HepG2 (cell line): Measurements from ENCODE around the gene SLC25A25. TPM values are rescaled to one million over a fixed set of nuclear protein-coding genes. Genes with fewer than 3 reads are reported as not detected.

Source experiments
- ADNP ChIP-seq: sonication (generic); formaldehyde crosslinking; IDR thresholded peaks from 2 replicates; pipeline ENCODE4 v1.4.0; 2020; ENCODE audit warnings: missing genetic modification reagents
- ATRX ChIP-seq: sonication (generic); formaldehyde crosslinking; IDR thresholded peaks from 2 replicates; pipeline ENCODE4 v1.4.0; 2020; ENCODE audit warnings: missing genetic modification reagents, borderline replicate concordance
- BCLAF1 ChIP-seq: fragments of 450-650 bp; IDR thresholded peaks from 2 replicates; pipeline ENCODE4 v1.6.1; 2017; ENCODE audit warnings: mild to moderate bottlenecking
- CREB1 ChIP-seq, 2 experiments: fragments of 450-650 bp in 1 of 2; IDR thresholded peaks; 2 replicates each; pipeline ENCODE4 v1.6.1; 2016 to 2017; ENCODE audit warnings: control low read depth in 1 of 2, mild to moderate bottlenecking in 1 of 2, missing compliant biosample characterization in 1 of 2, missing genetic modification characterization in 1 of 2
- JUND ChIP-seq: sonication (generic); formaldehyde crosslinking; IDR thresholded peaks from 2 replicates; pipeline ENCODE4 v1.8.0; 2022; ENCODE audit warnings: mild to moderate bottlenecking, missing genetic modification reagents
- KMT2A ChIP-seq: sonication (generic); formaldehyde crosslinking; IDR thresholded peaks from 2 replicates; pipeline ENCODE4 v1.4.0; 2020; ENCODE audit warnings: missing genetic modification reagents
- ONECUT2 ChIP-seq: sonication (generic); formaldehyde crosslinking; IDR thresholded peaks from 2 replicates; pipeline ENCODE4 v1.4.0; 2020; ENCODE audit warnings: missing genetic modification reagents
- POLR2G ChIP-seq: fragments of 200-400 bp; formaldehyde crosslinking; IDR thresholded peaks from 2 replicates; pipeline ENCODE4 v1.6.1; 2018; ENCODE audit warnings: mild to moderate bottlenecking, low read depth, low read length, moderate library complexity
- TRAFD1 ChIP-seq: sonication (generic); formaldehyde crosslinking; IDR thresholded peaks from 2 replicates; pipeline ENCODE4 v1.5.1; 2020; ENCODE audit warnings: missing genetic modification reagents, mild to moderate bottlenecking, borderline replicate concordance
- ZNF124 ChIP-seq: sonication (generic); formaldehyde crosslinking; IDR thresholded peaks from 2 replicates; pipeline ENCODE4 v1.4.0; 2020; ENCODE audit warnings: missing genetic modification reagents
- ZNF160 ChIP-seq: sonication (generic); formaldehyde crosslinking; IDR thresholded peaks from 2 replicates; pipeline ENCODE4 v1.8.0; 2022; ENCODE audit warnings: mild to moderate bottlenecking, inconsistent platforms, missing genetic modification reagents
- ZNF230 ChIP-seq: sonication (generic); formaldehyde crosslinking; IDR thresholded peaks from 2 replicates; pipeline ENCODE4 v1.4.0; 2020; ENCODE audit warnings: mild to moderate bottlenecking, missing genetic modification reagents
- ZNF546 ChIP-seq: sonication (generic); formaldehyde crosslinking; conservative IDR thresholded peaks from 2 replicates; pipeline ENCODE4 v1.8.1; 2023; ENCODE audit warnings: mild to moderate bottlenecking, missing genetic modification reagents
- ZNF552 ChIP-seq: sonication (generic); formaldehyde crosslinking; IDR thresholded peaks from 2 replicates; pipeline ENCODE4 v1.9.0; 2022; ENCODE audit warnings: missing genetic modification reagents, mild to moderate bottlenecking, borderline replicate concordance
- ZNF616 ChIP-seq: sonication (generic); formaldehyde crosslinking; IDR thresholded peaks from 2 replicates; pipeline ENCODE4 v1.5.0; 2020; ENCODE audit warnings: low read depth, mild to moderate bottlenecking, missing genetic modification reagents
- polyA plus RNA-seq, 8 experiments: library from polyadenylated mRNA; depleted of rRNA in 3 of 8; stranded (reverse) in 7 of 8; unstranded in 1 of 8; fragments of >200 nt; fragmentation: Illumina TruSeq in 4 of 8; extraction: Trizol in 4 of 8; gene quantifications; 2 replicates each; pipeline versions ENCODE4 v1.2.1 to v1.2.3, GENCODE V29; 2011 to 2016; ENCODE audit warnings: low read depth in 4 of 8, missing spikeins in 1 of 8, mixed read lengths in 1 of 8; ENCODE audit not compliant: insufficient read depth in 1 of 8
- total RNA-seq, 5 experiments: library from RNA; depleted of rRNA; stranded (reverse); fragments of >200 nt; fragmentation: Illumina TruSeq; extraction: Trizol; gene quantifications; 2 replicates each; pipeline ENCODE4 v1.2.3, GENCODE V29; 2016; ENCODE audit warnings: low read depth in 1 of 5
- TF ChIP-seq, protein P1 (sequence below): sonication (generic); formaldehyde crosslinking; IDR thresholded peaks from 2 replicates; pipeline ENCODE4 v1.4.0; 2020; ENCODE audit warnings: missing genetic modification reagents

The SLC25A25 gene
- total and polyA plus RNA-seq, 2 of the 13 experiments (the other 11 are each of a cell fraction or from before 2014, with no cell fraction given): 10.5 to 24.8 TPM

DNA sequence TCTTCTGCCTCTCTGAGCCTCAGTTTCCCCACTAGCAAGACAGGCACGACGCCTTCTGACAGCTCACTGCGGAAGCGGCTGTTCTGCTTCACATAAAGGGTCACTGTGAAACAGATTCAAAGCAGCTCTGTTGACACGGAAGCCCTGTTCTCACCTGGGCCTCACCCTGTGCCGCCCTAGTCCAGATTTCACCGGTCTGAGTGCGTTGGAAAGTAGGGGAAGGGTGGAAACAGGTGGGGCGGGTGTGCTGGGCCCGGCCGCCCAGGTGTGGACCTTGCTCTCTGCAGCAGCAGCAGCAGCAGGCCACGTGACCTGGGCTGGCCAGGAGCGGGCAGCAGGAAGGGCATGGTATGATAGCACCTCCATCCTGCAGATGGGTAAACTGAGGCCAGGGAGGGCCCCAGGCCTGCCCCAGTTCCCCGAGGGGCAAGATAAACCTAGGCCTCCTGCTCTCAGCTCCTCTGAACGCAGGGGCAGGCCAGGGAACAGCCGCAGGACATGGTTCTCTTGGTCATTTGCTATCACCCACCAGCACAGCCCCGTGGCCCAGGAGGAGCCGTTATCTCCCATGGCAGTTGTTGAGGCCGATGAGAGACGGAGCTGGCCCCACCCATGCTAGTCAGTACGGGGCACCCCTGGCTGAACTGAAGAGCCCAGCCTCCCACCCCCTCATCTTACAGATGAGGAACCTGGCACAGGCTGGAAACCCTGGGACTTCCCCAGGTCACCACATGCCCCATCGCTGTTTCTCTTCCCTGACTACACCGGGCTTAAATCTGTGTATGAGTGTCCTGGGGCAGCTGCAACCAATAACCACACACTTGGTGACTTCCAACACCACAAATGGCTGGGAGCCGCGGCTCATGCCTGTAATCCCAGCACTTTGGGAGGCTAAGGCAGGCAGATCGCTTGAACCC is 47.4 kb downstream of the SLC25A25 start (continued):
- TF ChIP-seq, protein P1, sequence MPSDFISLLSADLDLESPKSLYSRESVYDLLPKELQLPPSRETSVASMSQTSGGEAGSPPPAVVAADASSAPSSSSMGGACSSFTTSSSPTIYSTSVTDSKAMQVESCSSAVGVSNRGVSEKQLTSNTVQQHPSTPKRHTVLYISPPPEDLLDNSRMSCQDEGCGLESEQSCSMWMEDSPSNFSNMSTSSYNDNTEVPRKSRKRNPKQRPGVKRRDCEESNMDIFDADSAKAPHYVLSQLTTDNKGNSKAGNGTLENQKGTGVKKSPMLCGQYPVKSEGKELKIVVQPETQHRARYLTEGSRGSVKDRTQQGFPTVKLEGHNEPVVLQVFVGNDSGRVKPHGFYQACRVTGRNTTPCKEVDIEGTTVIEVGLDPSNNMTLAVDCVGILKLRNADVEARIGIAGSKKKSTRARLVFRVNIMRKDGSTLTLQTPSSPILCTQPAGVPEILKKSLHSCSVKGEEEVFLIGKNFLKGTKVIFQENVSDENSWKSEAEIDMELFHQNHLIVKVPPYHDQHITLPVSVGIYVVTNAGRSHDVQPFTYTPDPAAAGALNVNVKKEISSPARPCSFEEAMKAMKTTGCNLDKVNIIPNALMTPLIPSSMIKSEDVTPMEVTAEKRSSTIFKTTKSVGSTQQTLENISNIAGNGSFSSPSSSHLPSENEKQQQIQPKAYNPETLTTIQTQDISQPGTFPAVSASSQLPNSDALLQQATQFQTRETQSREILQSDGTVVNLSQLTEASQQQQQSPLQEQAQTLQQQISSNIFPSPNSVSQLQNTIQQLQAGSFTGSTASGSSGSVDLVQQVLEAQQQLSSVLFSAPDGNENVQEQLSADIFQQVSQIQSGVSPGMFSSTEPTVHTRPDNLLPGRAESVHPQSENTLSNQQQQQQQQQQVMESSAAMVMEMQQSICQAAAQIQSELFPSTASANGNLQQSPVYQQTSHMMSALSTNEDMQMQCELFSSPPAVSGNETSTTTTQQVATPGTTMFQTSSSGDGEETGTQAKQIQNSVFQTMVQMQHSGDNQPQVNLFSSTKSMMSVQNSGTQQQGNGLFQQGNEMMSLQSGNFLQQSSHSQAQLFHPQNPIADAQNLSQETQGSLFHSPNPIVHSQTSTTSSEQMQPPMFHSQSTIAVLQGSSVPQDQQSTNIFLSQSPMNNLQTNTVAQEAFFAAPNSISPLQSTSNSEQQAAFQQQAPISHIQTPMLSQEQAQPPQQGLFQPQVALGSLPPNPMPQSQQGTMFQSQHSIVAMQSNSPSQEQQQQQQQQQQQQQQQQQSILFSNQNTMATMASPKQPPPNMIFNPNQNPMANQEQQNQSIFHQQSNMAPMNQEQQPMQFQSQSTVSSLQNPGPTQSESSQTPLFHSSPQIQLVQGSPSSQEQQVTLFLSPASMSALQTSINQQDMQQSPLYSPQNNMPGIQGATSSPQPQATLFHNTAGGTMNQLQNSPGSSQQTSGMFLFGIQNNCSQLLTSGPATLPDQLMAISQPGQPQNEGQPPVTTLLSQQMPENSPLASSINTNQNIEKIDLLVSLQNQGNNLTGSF: no peak
- TF ChIP-seq ZNF616 (CRISPR knock-in tag) (no peak), ZNF160 (CRISPR knock-in tag) (peak; percentile 70), ZNF124 (CRISPR knock-in tag) (no peak), ZNF552 (CRISPR knock-in tag) (no peak), KMT2A (CRISPR knock-in tag) (peak; percentile 78; the same call in 1 of the 2 replicates), POLR2G (no peak), ATRX (CRISPR knock-in tag) (no peak), ZNF546 (CRISPR knock-in tag) (peak; percentile 73; the same call in 1 of the 2 replicates), JUND (peak; percentile 65; the same call in 1 of the 2 replicates), CREB1 (IDR thresholded peaks at IDR 0.05) (0 out of 2 replicates have a peak, but pooled peaks have one; percentile 4), CREB1 (CRISPR knock-in tag; IDR thresholded peaks at IDR 0.05) (no peak; the same call in 1 of the 2 replicates), ONECUT2 (no peak), BCLAF1 (no peak), ADNP (CRISPR knock-in tag) (peak; percentile 61), ZNF230 (CRISPR knock-in tag) (peak; percentile 81; the same call in 1 of the 2 replicates), TRAFD1 (CRISPR knock-in tag) (no peak)
